MM.1S (cell line): Measurements from ENCODE around the gene KCNK17.

ENCODE experiments used
- DNase-seq: peaks from one replicate; pipeline ENCODE4 v3.0.0-alpha.2; 2015
- H2AFZ ChIP-seq: fragments of 300-600 bp; sonication (generic); 2 replicates; pipeline ENCODE4 v1.6.0; 2016; ENCODE audit warnings: antibody characterized with exemption, low read length
- H3F3A ChIP-seq: fragments of 300-600 bp; sonication (generic); 2 replicates; pipeline ENCODE4 v1.6.1; 2016; ENCODE audit warnings: mild to moderate bottlenecking, antibody characterized with exemption, low read length, moderate library complexity, mixed read lengths; ENCODE audit not compliant: insufficient read depth
- H3K27ac ChIP-seq: fragments of 300-600 bp; sonication (generic); 2 replicates; pipeline ENCODE4 v1.5.1; 2016; ENCODE audit warnings: mild to moderate bottlenecking, low read length
- H3K27me3 ChIP-seq: fragments of 300-600 bp; sonication (generic); replicated peaks from 2 replicates; pipeline ENCODE4 v1.6.0; 2016; ENCODE audit warnings: low read length; ENCODE audit not compliant: insufficient read depth
- H3K36me3 ChIP-seq: fragments of 300-600 bp; sonication (generic); replicated peaks from 2 replicates; pipeline ENCODE4 v1.6.1; 2016; ENCODE audit warnings: mild to moderate bottlenecking, low read length, mixed read lengths; ENCODE audit not compliant: insufficient read depth
- H3K4me1 ChIP-seq: fragments of 300-600 bp; sonication (generic); 2 replicates; pipeline ENCODE4 v1.6.1; 2016; ENCODE audit warnings: low read length, mixed read lengths
- H3K4me2 ChIP-seq: fragments of 300-600 bp; sonication (generic); 2 replicates; pipeline ENCODE4 v1.6.0; 2016; ENCODE audit warnings: low read depth, low read length
- H3K4me3 ChIP-seq: fragments of 300-600 bp; sonication (generic); 2 replicates; pipeline ENCODE4 v1.5.1; 2016; ENCODE audit warnings: low read length, mixed read lengths
- H3K79me2 ChIP-seq: fragments of 300-600 bp; sonication (generic); 2 replicates; pipeline ENCODE4 v1.6.1; 2016; ENCODE audit warnings: mixed run types, low read length, mixed read lengths
- H3K9ac ChIP-seq: fragments of 300-600 bp; sonication (generic); 2 replicates; pipeline ENCODE4 v1.6.1; 2016; ENCODE audit warnings: low read length, mixed read lengths
- H3K9me2 ChIP-seq: fragments of 300-600 bp; sonication (generic); replicated peaks from 2 replicates; pipeline ENCODE4 v1.6.1; 2016; ENCODE audit warnings: mild to moderate bottlenecking, low read length, mixed read lengths; ENCODE audit not compliant: insufficient read depth
- H3K9me3 ChIP-seq: fragments of 300-600 bp; sonication (generic); replicated peaks from 2 replicates; pipeline ENCODE4 v1.6.1; 2016; ENCODE audit warnings: mild to moderate bottlenecking, low read length, mixed read lengths; ENCODE audit not compliant: insufficient read depth
- H4K20me1 ChIP-seq: fragments of 300-600 bp; sonication (generic); 2 replicates; pipeline ENCODE4 v1.6.1; 2016; ENCODE audit warnings: mild to moderate bottlenecking, low read length, moderate library complexity, mixed read lengths; ENCODE audit not compliant: insufficient read depth
- EZH2 ChIP-seq: fragments of 300-600 bp; sonication (generic); optimal IDR thresholded peaks from 2 replicates; pipeline ENCODE3; 2017; ENCODE audit warnings: low read depth, mild to moderate bottlenecking, antibody characterized with exemption, low read length, mixed read lengths
- EZH2phosphoT487 ChIP-seq: fragments of 300-600 bp; sonication (generic); IDR thresholded peaks from 2 replicates; pipeline ENCODE4 v1.6.1; 2018; ENCODE audit warnings: antibody characterized with exemption, low read length
- TF ChIP-seq, protein P1 (sequence below): fragments of 300-600 bp; sonication (generic); IDR thresholded peaks from 2 replicates; pipeline ENCODE4 v1.5.1; 2016; ENCODE audit warnings: antibody characterized with exemption, low read length, mixed read lengths

Gene KCNK17, protein sequence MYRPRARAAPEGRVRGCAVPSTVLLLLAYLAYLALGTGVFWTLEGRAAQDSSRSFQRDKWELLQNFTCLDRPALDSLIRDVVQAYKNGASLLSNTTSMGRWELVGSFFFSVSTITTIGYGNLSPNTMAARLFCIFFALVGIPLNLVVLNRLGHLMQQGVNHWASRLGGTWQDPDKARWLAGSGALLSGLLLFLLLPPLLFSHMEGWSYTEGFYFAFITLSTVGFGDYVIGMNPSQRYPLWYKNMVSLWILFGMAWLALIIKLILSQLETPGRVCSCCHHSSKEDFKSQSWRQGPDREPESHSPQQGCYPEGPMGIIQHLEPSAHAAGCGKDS

DNA sequence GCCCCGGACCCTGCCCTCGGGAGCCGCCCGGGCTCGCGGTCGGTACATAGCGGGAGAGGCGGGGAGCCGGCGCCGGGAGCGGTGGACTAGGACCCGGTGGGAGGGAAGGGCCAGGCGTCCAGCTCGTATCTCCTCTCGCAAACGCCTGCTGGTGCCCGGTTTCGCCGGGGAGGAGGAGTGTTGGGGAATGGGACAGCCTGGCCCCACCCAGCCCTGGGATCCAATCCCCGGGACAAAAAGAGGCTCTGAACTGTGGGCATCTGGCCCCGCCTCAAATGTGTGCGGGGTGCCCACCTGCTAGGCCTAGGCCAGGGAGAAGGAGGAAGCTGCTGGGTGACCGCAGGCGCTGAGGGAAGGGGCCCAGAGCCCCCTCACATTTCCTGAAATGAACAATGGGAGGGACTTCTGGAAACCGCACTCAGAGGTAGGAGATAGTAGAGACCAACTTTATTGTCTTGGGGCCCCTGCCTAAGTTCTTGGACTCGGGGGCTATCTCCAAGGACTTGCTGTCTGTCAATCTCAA lies at the start of gene KCNK17:
Gene KCNK17, minus strand, starts transcription at position 147 of the 523 bp plus-strand sequence. Its CDS starts 99 bp downstream, at position 48.
- no peaks in the 10 kb centered on the region for H3F3A ChIP-seq
- TF ChIP-seq, protein P1, sequence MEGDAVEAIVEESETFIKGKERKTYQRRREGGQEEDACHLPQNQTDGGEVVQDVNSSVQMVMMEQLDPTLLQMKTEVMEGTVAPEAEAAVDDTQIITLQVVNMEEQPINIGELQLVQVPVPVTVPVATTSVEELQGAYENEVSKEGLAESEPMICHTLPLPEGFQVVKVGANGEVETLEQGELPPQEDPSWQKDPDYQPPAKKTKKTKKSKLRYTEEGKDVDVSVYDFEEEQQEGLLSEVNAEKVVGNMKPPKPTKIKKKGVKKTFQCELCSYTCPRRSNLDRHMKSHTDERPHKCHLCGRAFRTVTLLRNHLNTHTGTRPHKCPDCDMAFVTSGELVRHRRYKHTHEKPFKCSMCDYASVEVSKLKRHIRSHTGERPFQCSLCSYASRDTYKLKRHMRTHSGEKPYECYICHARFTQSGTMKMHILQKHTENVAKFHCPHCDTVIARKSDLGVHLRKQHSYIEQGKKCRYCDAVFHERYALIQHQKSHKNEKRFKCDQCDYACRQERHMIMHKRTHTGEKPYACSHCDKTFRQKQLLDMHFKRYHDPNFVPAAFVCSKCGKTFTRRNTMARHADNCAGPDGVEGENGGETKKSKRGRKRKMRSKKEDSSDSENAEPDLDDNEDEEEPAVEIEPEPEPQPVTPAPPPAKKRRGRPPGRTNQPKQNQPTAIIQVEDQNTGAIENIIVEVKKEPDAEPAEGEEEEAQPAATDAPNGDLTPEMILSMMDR, result no peak
- TF ChIP-seq EZH2, result no peak
- no peaks in the 10 kb centered on the region for H3K9me2 ChIP-seq
- H3K27me3 ChIP-seq, result peaks cover 40% of the 10 kb centered on the region
- H3K4me3 ChIP-seq, result no peak within 1 kb of the TSS
- no peaks in the 10 kb centered on the region for H4K20me1 ChIP-seq
- H3K79me2 ChIP-seq, result no peaks in the 10 kb centered on the region
- DNase-seq, result no peak
- no peaks in the 10 kb centered on the region for H3K9me3 ChIP-seq
- H3K36me3 ChIP-seq, result no peaks in the 10 kb centered on the region
- no peak within 1 kb of the TSS for H3K27ac ChIP-seq
- no peak within 1 kb of the TSS for H3K9ac ChIP-seq
- no peak within 1 kb of the TSS for H3K4me2 ChIP-seq
- no peak within 1 kb of the TSS for H2AFZ ChIP-seq
- H3K4me1 ChIP-seq, result no peaks in the 10 kb centered on the region

DNA sequence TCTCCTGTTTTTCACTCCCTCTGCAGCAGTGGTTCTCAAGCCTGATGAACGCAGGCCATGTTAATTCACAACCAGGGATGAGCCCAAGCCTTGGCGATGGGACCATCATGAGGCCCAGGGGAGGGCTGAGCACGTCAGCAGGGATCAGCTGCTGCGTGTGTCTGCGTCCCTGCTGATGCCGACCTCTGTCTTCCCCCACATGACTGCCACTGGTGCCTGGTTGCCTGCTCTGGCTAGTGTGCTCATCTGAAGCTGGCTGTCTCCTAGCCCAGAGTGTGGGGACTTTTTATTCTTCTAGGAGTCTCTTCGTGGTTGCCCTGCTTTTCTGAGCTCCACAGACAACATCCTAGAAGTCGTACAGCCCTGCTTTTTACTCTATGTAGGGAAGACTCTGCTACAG lies 49.1 kb upstream of the KCNK17 start:
- no peaks in the 10 kb centered on the region for H3K27me3 ChIP-seq
- no peak overlapping the region for H3K27ac ChIP-seq
- no peak overlapping the region for H2AFZ ChIP-seq
- TF ChIP-seq, protein P1, result no peak
- TF ChIP-seq EZH2phosphoT487, result no peak
- no peak for TF ChIP-seq EZH2
- H3K9me3 ChIP-seq, result no peaks in the 10 kb centered on the region
- no peak overlapping the region for H3K9ac ChIP-seq
- no peak overlapping the region for H3K4me2 ChIP-seq
- DNase-seq, result no peak
- H3K79me2 ChIP-seq, result no peaks in the 10 kb centered on the region
- H3F3A ChIP-seq, result no peaks in the 10 kb centered on the region
- no peak overlapping the region for H3K4me3 ChIP-seq
- 0 out of 2 replicates have a peak, but pooled peaks cover 4% of the 10 kb centered on the region for H3K4me1 ChIP-seq
- H4K20me1 ChIP-seq, result no peaks in the 10 kb centered on the region
- no peaks in the 10 kb centered on the region for H3K9me2 ChIP-seq
- H3K36me3 ChIP-seq, result no peaks in the 10 kb centered on the region

DNA sequence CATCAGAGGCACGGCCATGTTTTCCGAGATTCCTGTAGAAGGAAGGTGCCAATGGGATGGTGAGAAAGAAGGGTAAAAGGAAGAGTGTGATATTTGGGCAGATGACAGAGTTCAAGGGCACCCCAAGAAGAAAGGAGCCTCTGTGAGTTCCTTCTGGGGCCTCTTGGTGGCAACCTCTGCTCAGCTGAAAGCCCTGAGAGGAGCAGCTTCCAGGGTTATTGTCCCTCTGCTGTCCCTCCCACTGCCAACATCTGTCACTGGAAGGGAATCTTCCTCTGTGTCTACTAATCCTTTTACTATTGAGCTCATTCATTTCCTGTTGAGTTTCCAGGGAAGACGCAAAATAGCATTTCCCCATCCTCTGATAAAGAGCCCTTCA lies 48.3 kb upstream of the KCNK17 start:
- no peak overlapping the region for H3K9ac ChIP-seq

More for the DNA sequence above, 48.3 kb upstream of the KCNK17 start:
- Histone ChIP-seq H3K36me3 (no peaks in the 10 kb centered on the region), H3F3A (no peaks in the 10 kb centered on the region), H3K27ac (no peak overlapping the region), H2AFZ (peak overlapping the region; percentile 68), H3K27me3 (no peaks in the 10 kb centered on the region), H3K4me1 (0 out of 2 replicates have a peak, but pooled peaks cover 5% of the 10 kb centered on the region), H4K20me1 (no peaks in the 10 kb centered on the region), H3K9me3 (no peaks in the 10 kb centered on the region), H3K4me2 (peak overlapping the region; percentile 61; the same call in 1 of the 2 replicates), H3K9me2 (no peaks in the 10 kb centered on the region), H3K4me3 (no peak overlapping the region), H3K79me2 (no peaks in the 10 kb centered on the region)
- TF ChIP-seq, protein P1, result no peak
- TF ChIP-seq EZH2 (no peak), EZH2phosphoT487 (no peak)
- peak; percentile 11 for DNase-seq
